VCaP (cell line): ENCODE results near the gene PCDH9.

Experiments used
- H3K27ac ChIP-seq: fragments of 450-650 bp; 2 replicates; pipeline ENCODE4 v1.5.1; 2017
- TF ChIP-seq, protein P1 (sequence below): fragments of 450-650 bp; conservative IDR thresholded peaks from 2 replicates; pipeline ENCODE4 v1.5.1; 2017; ENCODE audit warnings: mild to moderate bottlenecking, moderate library complexity

PCDH9 gene

DNA sequence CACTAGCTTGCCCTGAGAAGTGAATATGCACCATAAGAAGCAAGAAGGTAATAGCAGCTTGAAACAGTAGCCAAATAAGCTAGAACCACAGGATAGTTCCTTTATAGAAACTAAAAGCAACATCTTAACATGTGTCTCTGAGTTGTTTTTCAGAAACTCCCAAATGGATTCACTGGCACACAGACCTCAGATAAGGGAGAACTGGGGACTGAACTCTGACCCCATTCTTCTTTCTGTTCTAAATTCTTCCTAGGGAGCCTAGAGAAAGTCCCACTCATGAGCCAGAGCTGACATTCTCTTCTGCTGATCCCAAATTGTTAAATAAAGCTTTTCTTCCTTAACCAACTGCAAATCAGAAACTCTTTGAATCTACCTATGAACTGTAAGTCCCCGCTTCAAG, 146.1 kb downstream of the PCDH9 start:
- H3K27ac ChIP-seq = no peak overlapping the region
- TF ChIP-seq, protein P1, sequence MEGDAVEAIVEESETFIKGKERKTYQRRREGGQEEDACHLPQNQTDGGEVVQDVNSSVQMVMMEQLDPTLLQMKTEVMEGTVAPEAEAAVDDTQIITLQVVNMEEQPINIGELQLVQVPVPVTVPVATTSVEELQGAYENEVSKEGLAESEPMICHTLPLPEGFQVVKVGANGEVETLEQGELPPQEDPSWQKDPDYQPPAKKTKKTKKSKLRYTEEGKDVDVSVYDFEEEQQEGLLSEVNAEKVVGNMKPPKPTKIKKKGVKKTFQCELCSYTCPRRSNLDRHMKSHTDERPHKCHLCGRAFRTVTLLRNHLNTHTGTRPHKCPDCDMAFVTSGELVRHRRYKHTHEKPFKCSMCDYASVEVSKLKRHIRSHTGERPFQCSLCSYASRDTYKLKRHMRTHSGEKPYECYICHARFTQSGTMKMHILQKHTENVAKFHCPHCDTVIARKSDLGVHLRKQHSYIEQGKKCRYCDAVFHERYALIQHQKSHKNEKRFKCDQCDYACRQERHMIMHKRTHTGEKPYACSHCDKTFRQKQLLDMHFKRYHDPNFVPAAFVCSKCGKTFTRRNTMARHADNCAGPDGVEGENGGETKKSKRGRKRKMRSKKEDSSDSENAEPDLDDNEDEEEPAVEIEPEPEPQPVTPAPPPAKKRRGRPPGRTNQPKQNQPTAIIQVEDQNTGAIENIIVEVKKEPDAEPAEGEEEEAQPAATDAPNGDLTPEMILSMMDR = no peak

DNA sequence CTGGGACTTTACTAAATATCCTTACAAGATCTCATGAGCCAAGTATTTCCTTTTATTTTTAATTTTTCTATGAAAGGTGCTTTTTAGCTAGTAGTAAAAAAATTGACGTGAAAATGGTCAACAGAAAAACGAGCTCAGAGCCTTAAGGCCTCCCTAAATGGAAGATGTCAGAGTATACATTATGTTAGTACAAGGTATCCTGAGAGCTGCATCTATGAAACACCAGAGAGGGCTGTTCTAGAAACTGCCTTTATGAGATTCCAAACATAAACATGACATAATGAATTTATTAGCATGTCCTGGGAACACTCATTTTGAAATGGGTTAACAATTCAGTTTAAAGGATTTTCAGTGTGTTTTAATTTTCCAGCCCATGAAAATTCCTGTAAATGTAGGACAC, 146.6 kb downstream of the PCDH9 start:
- no peak overlapping the region for H3K27ac ChIP-seq
- TF ChIP-seq, protein P1 = no peak

DNA sequence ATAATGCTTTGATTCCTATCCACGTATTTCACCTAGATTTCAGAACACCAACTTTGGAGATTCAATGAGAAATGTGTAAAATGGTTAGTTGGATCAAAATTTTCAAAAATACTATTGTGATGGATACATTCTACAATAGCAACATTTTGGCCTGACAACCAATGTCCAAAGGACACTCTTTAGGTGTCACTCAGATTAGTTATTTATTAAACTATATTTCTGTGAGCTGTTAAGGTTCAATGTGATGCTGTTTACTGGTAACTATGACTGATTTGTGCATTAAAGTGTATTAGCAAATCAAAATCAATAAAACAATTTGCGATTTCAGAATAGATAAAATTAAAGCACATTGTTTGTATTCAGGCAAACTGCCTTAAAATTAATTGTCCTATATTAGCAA, 149.8 kb downstream of the PCDH9 start:
- TF ChIP-seq, protein P1 = no peak

DNA sequence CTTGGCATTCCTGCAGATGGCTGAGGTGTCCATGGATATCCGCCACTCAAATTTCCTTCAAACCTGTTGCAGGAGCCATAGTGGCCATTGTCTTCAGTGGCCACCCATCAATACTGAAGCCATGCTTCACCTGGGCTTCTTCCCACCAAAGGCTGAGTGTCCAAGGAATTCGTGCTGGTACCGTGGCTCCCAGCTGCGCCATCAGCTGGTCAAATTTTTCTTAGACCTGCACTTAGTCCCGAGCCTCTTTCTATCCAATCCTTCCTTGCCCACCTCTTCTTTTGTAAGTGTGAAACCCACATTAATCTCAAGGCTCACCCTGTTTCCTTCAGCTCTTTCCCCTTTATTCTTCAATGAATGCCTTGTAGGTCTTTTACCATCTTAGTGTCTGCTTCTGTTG, 152.1 kb downstream of the PCDH9 start:
- H3K27ac ChIP-seq = no peak overlapping the region
- TF ChIP-seq, protein P1 = no peak

More for the DNA sequence above, 149.8 kb downstream of the PCDH9 start:
- H3K27ac ChIP-seq = no peak overlapping the region

DNA sequence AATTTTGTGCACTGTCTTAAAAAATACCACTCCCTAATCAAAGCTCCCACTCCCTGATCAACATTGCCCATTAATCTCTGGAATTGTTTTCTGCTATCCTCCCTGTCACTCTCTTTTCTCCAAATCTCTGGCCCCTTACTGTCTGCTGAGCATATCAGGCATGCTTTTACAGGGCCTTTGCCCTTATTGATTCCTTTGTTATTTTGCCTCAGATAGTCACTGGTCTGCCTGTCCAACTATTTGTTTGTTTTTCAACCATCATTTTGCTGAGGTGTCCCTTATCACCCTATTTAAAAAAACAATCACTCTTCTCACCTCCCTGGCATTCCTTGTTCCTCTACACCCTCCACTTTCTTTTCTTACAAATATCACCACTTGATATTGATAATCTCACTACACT, 153.0 kb downstream of the PCDH9 start:
- no peak overlapping the region for H3K27ac ChIP-seq
- TF ChIP-seq, protein P1 = no peak

DNA sequence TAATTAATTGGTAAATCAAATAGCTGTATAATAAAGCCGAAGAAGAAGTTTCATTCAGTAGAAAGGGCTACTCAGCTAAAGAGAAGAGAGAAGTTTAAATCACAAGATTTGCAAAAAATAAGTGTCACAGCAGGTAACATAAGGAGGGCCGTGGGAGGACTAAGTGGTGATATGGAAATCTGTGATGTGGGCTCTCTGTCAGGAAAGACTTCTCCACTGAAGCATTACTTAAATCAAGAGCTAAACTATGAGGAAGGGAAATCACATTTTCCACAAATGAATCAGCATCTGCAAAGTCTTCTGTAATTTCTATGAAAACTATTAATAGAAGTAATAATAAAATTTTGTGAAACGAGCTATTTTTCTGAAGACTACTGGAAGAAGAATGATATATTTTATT, 153.8 kb downstream of the PCDH9 start:
- TF ChIP-seq, protein P1 = no peak

DNA sequence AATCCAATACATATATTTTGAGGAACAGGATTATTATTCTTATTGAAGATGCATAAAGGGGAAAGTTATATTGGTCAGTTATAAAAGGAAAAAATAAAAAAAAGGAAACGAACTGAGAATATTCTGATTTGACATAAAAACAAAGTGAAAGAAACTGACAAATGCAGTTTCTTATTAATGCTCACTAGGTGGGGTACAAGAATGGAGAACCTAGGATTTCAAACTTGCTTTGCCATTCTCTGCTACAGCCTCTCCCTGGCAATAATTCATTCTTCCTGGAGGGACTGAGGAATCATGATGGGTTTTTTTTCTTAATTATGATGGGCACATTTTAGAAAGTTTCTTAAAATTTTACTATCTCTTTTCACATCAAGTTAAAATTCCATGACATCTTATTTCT, 154.9 kb downstream of the PCDH9 start:
- H3K27ac ChIP-seq = no peak overlapping the region

More for the DNA sequence above, 153.8 kb downstream of the PCDH9 start:
- H3K27ac ChIP-seq = no peak overlapping the region

More for the DNA sequence above, 154.9 kb downstream of the PCDH9 start:
- TF ChIP-seq, protein P1 = no peak
